Measurements from ENCODE around the gene DES. TPM values are rescaled to one million over a fixed set of nuclear protein-coding genes. Genes with fewer than 3 reads are reported as not detected.

DES gene
- total RNA-seq, 2 experiments from 2014 or later: not detected

DNA sequence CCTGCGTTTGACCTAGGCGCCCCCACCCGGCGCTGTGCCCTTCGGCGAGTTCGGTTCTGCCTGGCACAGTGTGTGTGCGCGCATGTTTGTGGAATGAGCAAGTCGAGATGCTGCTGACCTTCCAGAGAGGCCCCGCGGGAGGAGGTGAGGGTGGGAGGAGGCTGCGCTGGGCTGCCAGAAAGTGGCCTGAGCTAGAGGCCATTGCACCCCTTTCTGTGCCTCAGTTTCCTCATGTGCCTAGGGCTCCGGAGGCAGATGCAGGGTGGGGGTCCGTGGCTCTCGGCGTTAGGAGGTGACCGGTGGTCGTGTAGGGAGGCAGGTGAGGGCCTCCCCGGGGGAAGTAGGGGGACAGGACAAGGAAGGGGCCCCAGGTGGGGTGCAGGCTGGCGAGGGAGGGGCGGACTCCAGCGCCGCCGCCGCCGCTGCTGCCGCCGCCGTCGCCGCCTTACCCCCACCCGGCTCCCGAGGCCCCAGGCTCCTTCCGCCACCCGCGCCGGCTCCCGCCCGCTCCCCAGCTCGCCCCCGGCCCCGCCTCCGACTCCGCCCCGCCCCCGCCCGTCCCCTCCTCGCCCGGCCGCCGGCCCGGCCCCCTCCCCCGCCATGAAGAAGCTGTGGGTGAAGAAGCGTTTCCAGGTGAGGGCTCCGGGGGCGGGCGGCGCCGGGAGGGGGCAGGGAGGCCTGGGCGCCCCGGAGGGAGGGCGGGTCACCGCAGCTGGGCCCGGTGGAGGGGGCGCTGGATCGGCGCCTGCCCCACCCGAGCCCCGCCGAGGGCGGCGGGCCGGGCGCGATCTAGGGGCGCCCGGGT lies 23.5 kb downstream of the DES start:
- POLR2A ChIA-PET: interaction anchor here (1.8 kb wide), 1 partner anchor 17 kb away, joined by 4 read pairs; no protein-coding TSS in a partner anchor
- ATAC-seq (ENCODE audit: low read depth) (peak; percentile 60), DNase-seq (peak; percentile 70)
- Mint-ChIP-seq H3K4me1 (peaks cover 10% of the 10 kb centered on the region), H3K9me3 (no peaks in the 10 kb centered on the region), H3K36me3 (no peaks in the 10 kb centered on the region), H3K27ac (peak overlapping the region; percentile 57), H3K4me3 (peak overlapping the region; percentile 81), H3K27me3 (peaks cover 27% of the 10 kb centered on the region)

DNA sequence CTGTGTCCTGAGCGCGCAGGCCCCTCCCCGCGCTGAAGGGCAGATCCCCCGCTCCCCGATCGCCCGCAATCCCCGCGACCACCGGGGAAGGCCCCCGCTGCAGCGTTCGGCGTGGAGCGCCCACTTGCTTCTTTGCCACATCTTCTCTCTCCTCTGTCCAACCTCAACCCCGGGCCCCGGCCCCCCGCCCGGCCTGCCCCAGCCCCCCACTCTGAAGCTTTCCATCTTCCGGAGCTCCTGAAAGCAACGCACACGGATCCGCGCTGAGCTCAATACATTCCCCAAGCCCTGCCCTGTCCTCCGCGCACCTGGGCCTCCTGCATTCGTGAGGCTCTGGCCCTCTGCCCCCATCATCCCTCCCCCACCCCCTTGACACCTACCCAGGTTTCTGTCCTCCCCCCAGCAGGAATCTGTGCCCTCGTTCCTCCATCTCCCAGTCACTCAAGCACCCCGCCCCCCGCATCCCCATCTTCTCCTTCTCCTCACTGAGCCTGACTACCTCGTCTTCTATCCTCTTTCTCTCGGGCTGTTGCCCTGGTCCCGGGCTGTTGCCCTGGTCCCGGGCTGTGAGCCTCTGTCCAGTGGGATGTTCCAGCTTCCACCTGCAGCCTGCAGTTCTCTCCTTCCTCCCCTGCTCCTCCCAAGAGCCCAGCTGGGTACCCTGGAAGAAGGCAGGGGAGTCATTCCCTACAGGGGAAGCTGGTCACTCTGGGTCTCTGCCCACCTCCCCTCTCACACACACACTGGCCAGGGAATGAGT lies 24.3 kb downstream of the DES start:
- peaks cover 10% of the 10 kb centered on the region for H3K4me1 Mint-ChIP-seq
- no peak overlapping the region for H3K27ac Mint-ChIP-seq
- no peak for ATAC-seq (ENCODE audit: low read depth)
- DNase-seq: no peak
- no peaks in the 10 kb centered on the region for H3K9me3 Mint-ChIP-seq
- H3K27me3 Mint-ChIP-seq: peaks cover 27% of the 10 kb centered on the region
- H3K36me3 Mint-ChIP-seq: no peaks in the 10 kb centered on the region
- H3K4me3 Mint-ChIP-seq: peak overlapping the region; percentile 80
- POLR2A ChIA-PET: interaction anchor here (0.7 to 1.8 kb wide), 2 partner anchors 16 to 147 kb away, joined by 3 to 4 read pairs; no protein-coding TSS in a partner anchor

- Mint-ChIP-seq H3K4me1 (peaks cover 10% of the 10 kb centered on the region), H3K36me3 (no peaks in the 10 kb centered on the region), H3K27me3 (peaks cover 29% of the 10 kb centered on the region), H3K9me3 (no peaks in the 10 kb centered on the region), H3K4me3 (peak overlapping the region; percentile 80), H3K27ac (no peak overlapping the region)
- POLR2A ChIA-PET: interaction anchor here (0.7 to 1.8 kb wide), 2 partner anchors 15 to 148 kb away, joined by 3 to 4 read pairs; no protein-coding TSS in a partner anchor
- DNase-seq (no peak), ATAC-seq (ENCODE audit: low read depth) (no peak)
Observed at GRCh38 chr2:219443016-219443696, 25.0 kb downstream of the DES start.

DNA sequence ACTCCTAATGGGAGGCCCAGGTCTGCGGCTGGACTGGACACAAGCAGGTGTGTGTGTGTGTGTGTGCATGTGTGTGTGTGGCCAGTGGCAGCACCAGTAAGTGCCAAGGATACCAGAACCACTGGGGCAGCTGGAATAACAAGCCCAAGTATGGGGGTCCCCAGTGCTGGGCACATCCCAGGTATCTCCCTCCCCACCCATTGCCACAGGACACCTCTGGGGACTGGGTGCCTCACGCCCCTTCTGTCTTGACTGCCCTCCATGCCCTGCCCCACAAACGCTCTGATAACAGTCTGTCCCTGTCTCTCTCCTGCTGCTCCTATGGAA lies 25.5 kb downstream of the DES start:
- ATAC-seq (ENCODE audit: low read depth) (no peak), DNase-seq (no peak)
- H3K27ac Mint-ChIP-seq: no peak overlapping the region
- no peaks in the 10 kb centered on the region for H3K36me3 Mint-ChIP-seq
- H3K4me3 Mint-ChIP-seq: no peak overlapping the region
- POLR2A ChIA-PET: no interaction called here
- H3K9me3 Mint-ChIP-seq: no peaks in the 10 kb centered on the region
- H3K27me3 Mint-ChIP-seq: peaks cover 29% of the 10 kb centered on the region
- H3K4me1 Mint-ChIP-seq: peaks cover 10% of the 10 kb centered on the region

DNA sequence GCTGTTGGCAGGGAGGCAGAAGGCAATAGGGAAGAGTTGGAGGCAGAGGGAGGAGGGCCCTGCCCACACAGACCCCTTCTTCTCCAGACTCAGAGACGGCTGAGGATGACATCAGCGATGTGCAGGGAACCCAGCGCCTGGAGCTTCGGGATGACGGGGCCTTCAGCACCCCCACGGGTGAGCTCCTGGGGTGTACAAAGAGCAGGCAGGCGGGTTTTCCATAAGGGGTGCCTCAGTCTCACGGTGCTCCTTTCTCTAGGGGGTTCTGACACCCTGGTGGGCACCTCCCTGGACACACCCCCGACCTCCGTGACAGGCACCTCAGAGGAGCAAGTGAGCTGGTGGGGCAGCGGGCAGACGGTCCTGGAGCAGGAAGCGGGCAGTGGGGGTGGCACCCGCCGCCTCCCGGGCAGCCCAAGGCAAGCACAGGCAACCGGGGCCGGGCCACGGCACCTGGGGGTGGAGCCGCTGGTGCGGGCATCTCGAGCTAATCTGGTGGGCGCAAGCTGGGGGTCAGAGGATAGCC lies 26.5 kb downstream of the DES start:
- H3K4me3 Mint-ChIP-seq: no peak overlapping the region

DNA sequence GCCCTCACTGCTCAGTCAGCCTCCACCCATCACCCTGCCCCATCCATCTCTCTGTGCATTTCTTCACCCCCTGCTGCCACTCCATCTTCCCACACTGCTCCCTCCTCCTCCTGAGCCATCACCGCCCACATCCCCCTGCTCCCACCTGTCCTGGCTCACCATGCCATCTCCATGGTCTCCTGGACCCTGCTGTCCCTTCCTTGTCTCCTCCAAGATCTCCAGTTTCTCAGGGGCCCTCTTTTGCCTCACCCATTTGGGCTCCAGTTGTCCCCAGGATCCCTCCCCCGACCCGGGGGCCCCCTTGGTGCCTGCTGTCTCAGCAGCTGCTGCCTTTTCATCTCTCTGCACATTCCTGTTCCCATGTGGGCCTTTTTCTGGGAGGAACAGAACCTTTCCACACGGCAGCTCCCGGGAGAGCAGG lies 27.1 kb downstream of the DES start:
- H3K9me3 Mint-ChIP-seq: no peaks in the 10 kb centered on the region
- no peak overlapping the region for H3K27ac Mint-ChIP-seq
- DNase-seq (no peak), ATAC-seq (ENCODE audit: low read depth) (no peak)
- H3K4me1 Mint-ChIP-seq: peaks cover 16% of the 10 kb centered on the region
- POLR2A ChIA-PET: no interaction called here
- H3K36me3 Mint-ChIP-seq: no peaks in the 10 kb centered on the region
- H3K4me3 Mint-ChIP-seq: no peak overlapping the region
- H3K27me3 Mint-ChIP-seq: peaks cover 34% of the 10 kb centered on the region

More for the DNA sequence above, 26.5 kb downstream of the DES start:
- DNase-seq (no peak), ATAC-seq (ENCODE audit: low read depth) (no peak)
- Mint-ChIP-seq H3K36me3 (no peaks in the 10 kb centered on the region), H3K4me1 (peaks cover 11% of the 10 kb centered on the region), H3K9me3 (no peaks in the 10 kb centered on the region), H3K27ac (peak overlapping the region; percentile 50), H3K27me3 (peaks cover 30% of the 10 kb centered on the region)
- POLR2A ChIA-PET: no interaction called here

- Mint-ChIP-seq H3K4me3 (no peak overlapping the region), H3K9me3 (no peaks in the 10 kb centered on the region), H3K36me3 (no peaks in the 10 kb centered on the region), H3K4me1 (peaks cover 16% of the 10 kb centered on the region), H3K27me3 (peaks cover 28% of the 10 kb centered on the region), H3K27ac (no peak overlapping the region)
- ATAC-seq (ENCODE audit: low read depth): peak; percentile 37
- POLR2A ChIA-PET: interaction anchor here (0.6 to 1.1 kb wide), 2 partner anchors 15 to 1220 kb away, joined by 3 read pairs; no protein-coding TSS in a partner anchor
- DNase-seq: no peak
Observed at GRCh38 chr2:219446101-219446504, 27.9 kb downstream of the DES start.

GRCh38 chr2:219446689-219447088 lies 28.5 kb downstream of the DES start:
- POLR2A ChIA-PET: interaction anchor here (0.6 to 1.1 kb wide), 2 partner anchors 14 to 1221 kb away, joined by 3 read pairs; no protein-coding TSS in a partner anchor
- H3K9me3 Mint-ChIP-seq: no peaks in the 10 kb centered on the region
- H3K4me3 Mint-ChIP-seq: no peak overlapping the region
- no peak overlapping the region for H3K27ac Mint-ChIP-seq
- no peak for ATAC-seq (ENCODE audit: low read depth)
- peaks cover 18% of the 10 kb centered on the region for H3K4me1 Mint-ChIP-seq
- no peak for DNase-seq
- H3K27me3 Mint-ChIP-seq: peaks cover 23% of the 10 kb centered on the region
- H3K36me3 Mint-ChIP-seq: no peaks in the 10 kb centered on the region

DNA sequence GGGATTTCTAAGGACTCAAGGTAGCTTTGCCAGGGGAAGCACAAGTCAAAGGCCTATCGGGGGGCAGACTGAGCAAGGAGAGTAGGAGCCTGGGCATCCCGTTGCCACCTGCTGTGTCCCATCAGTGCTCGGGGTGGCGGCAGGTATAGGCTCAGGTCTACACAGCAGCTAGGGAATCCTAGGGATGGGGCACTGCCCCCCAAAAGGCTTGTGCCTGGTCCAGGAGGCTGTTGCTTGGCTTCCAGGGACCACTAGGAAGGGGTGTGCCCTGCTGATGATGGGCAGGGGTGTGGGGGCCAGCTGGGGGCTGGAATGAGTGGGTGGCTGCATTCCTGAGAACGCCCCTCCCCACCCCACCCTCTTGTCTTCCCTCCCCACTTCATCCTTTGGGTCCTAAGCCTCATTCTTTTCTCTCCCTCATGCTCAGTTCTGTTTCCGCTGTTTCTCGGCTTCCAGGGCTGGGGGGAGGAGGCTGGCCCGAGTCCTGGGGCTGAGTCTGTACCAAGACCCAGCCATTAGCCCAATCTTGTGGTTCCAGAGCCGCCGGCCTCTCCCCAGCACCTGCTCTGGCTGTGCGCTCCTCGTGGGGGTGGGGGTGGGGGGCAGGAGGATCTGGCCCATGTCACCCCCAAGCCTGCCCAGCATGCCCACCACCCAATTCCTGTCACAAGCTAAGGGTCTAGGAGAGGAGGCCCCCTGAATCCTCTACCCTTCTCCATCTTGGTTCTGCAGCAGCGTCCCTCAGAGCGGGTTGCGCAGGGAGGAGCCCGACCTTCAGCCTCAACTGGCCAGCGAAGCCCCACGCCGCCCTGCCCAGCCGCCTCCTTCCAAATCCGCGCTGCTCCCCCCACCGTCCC lies 29.3 kb downstream of the DES start:
- H3K27me3 Mint-ChIP-seq: peaks cover 21% of the 10 kb centered on the region
- H3K9me3 Mint-ChIP-seq: no peaks in the 10 kb centered on the region
- H3K4me3 Mint-ChIP-seq: no peak overlapping the region
- ATAC-seq (ENCODE audit: low read depth) (no peak), DNase-seq (no peak)
- no peak overlapping the region for H3K27ac Mint-ChIP-seq
- H3K36me3 Mint-ChIP-seq: no peaks in the 10 kb centered on the region
- H3K4me1 Mint-ChIP-seq: peaks cover 26% of the 10 kb centered on the region
- POLR2A ChIA-PET: interaction anchor here (1.1 kb wide), 1 partner anchor 13 kb away, joined by 3 read pairs; no protein-coding TSS in a partner anchor

- H3K27ac Mint-ChIP-seq: no peak overlapping the region
- POLR2A ChIA-PET: interaction anchor here (0.9 kb wide), 1 partner anchor 13 kb away, joined by 3 read pairs; no protein-coding TSS in a partner anchor
- peaks cover 14% of the 10 kb centered on the region for H3K27me3 Mint-ChIP-seq
- no peaks in the 10 kb centered on the region for H3K36me3 Mint-ChIP-seq
- no peaks in the 10 kb centered on the region for H3K9me3 Mint-ChIP-seq
- H3K4me1 Mint-ChIP-seq: peaks cover 28% of the 10 kb centered on the region
- DNase-seq (peak; percentile 63), ATAC-seq (ENCODE audit: low read depth) (peak; percentile 31)
- H3K4me3 Mint-ChIP-seq: peak overlapping the region; percentile 19
Observed at GRCh38 chr2:219448099-219448775, 30.1 kb downstream of the DES start.

GRCh38 chr2:219448776-219449341 lies 30.7 kb downstream of the DES start:
- POLR2A ChIA-PET: interaction anchor here (0.9 kb wide), 1 partner anchor 12 kb away, joined by 3 read pairs; no protein-coding TSS in a partner anchor
- H3K4me1 Mint-ChIP-seq: peaks cover 32% of the 10 kb centered on the region

More at GRCh38 chr2:219448776-219449341, 30.7 kb downstream of the DES start:
- peak overlapping the region; percentile 19 for H3K4me3 Mint-ChIP-seq
- ATAC-seq (ENCODE audit: low read depth) (peak; percentile 70), DNase-seq (peak; percentile 65)
- H3K27me3 Mint-ChIP-seq: peaks cover 14% of the 10 kb centered on the region
- no peaks in the 10 kb centered on the region for H3K9me3 Mint-ChIP-seq
- H3K36me3 Mint-ChIP-seq: no peaks in the 10 kb centered on the region
- no peak overlapping the region for H3K27ac Mint-ChIP-seq

Data from activated naive CD8-positive, alpha-beta T cell treated with anti-CD3 and anti-CD28 coated beads, Interleukin-2, amount 10 ng/mL, durations not matched to agents 7 days and 5 days (primary cell).